ENCODE data around the gene PLEKHA8. TPM values are rescaled to one million over a fixed set of nuclear protein-coding genes. Genes with fewer than 3 reads are reported as not detected.

The PLEKHA8 gene
- total RNA-seq, 1 donor from 2014 or later: 19.5 TPM

DNA sequence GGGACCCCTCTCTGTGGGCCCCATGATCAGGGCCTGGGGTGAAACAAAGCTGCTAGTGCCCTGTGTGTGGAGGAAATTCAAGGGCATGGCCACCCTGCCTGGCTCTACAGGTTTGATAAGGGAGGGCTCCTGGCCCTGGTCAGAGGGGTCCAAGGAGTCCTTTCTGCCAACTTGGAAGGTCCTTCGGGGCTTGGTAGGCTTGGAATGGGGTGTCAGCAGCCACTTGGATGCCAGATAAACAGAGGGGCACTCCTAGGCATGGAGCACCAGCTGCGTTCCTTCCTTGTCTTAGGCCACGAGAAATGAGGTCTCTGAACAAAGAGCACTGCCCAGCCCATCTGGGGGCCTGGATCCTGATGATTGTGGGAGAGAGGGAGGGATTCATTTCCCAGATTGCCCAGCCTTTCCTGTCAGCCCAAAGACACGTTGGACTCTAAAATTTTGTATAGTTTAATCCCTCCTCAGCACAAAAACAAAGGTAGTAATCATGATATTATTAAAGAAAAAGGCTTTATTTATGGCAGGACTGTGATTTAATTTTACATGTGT is 111.7 kb downstream of the PLEKHA8 start:
- Mint-ChIP-seq H3K4me1 (ENCODE audit: unreplicated experiment) (peaks cover 31% of the 10 kb centered on the region), H3K27ac (ENCODE audit: unreplicated experiment) (no peak overlapping the region), H3K4me3 (ENCODE audit: unreplicated experiment) (no peak overlapping the region), H3K27me3 (ENCODE audit: unreplicated experiment) (no peaks in the 10 kb centered on the region), H3K9me3 (ENCODE audit: unreplicated experiment) (no peaks in the 10 kb centered on the region), H3K36me3 (ENCODE audit: unreplicated experiment) (no peaks in the 10 kb centered on the region)
- no peak for DNase-seq (ENCODE audit: extremely low spot score, unreplicated experiment)
- TF ChIP-seq CTCF (IDR thresholded peaks at IDR 0.05): no peak

DNA sequence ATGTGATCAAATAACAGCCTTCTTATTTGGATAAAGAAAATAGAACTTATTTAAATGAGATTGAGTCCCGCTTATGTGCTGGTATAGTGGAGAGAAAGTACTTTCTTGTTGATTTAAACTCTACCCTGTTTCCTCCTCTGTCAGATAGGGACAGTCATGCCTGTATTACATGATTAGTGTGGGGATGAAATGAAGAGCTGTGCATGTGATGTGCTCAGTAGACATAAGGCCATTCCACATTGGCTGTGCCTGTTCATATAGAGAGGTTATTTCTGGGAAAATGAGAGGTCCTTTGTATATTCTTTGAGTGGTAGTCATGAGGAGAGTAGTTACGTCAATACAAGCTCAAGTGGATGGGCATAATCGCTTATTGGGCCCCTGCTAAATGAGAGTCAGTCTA is 112.2 kb downstream of the PLEKHA8 start:
- Mint-ChIP-seq H3K36me3 (ENCODE audit: unreplicated experiment) (no peaks in the 10 kb centered on the region), H3K4me1 (ENCODE audit: unreplicated experiment) (peaks cover 31% of the 10 kb centered on the region), H3K4me3 (ENCODE audit: unreplicated experiment) (no peak overlapping the region), H3K27ac (ENCODE audit: unreplicated experiment) (no peak overlapping the region), H3K9me3 (ENCODE audit: unreplicated experiment) (no peaks in the 10 kb centered on the region), H3K27me3 (ENCODE audit: unreplicated experiment) (no peaks in the 10 kb centered on the region)
- TF ChIP-seq CTCF (IDR thresholded peaks at IDR 0.05): no peak
- DNase-seq (ENCODE audit: extremely low spot score, unreplicated experiment): no peak

DNA sequence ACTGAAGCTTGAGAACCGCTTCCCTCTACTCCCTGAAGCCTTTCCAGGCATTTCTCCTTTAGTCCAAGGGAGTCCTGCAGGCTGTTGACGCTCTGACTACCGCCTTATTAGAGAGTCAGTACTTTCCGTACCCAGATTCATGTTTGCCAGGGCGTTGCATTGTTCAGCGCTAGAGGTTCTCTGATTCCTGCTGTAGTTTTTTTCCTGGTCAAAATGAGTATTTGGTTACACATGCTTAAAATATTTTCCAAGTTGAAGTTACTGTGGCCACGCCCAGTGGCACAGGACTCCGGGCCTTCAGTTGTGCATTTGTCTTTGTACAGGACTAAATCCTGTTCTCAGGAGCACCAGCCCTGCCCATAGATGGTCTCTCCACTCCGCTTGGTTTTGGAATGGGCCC is 114.5 kb downstream of the PLEKHA8 start:
- Mint-ChIP-seq H3K27ac (ENCODE audit: unreplicated experiment) (peak overlapping the region; percentile 87), H3K27me3 (ENCODE audit: unreplicated experiment) (no peaks in the 10 kb centered on the region), H3K36me3 (ENCODE audit: unreplicated experiment) (no peaks in the 10 kb centered on the region), H3K4me1 (ENCODE audit: unreplicated experiment) (peaks cover 31% of the 10 kb centered on the region), H3K9me3 (ENCODE audit: unreplicated experiment) (no peaks in the 10 kb centered on the region), H3K4me3 (ENCODE audit: unreplicated experiment) (peak overlapping the region; percentile 11)
- DNase-seq (ENCODE audit: extremely low spot score, unreplicated experiment): no peak
- TF ChIP-seq CTCF (IDR thresholded peaks at IDR 0.05): no peak

- H3K9me3 Mint-ChIP-seq (ENCODE audit: unreplicated experiment): no peaks in the 10 kb centered on the region
- TF ChIP-seq CTCF (IDR thresholded peaks at IDR 0.05): no peak
- DNase-seq (ENCODE audit: extremely low spot score, unreplicated experiment): no peak
- peak overlapping the region; percentile 87 for H3K27ac Mint-ChIP-seq (ENCODE audit: unreplicated experiment)
- no peaks in the 10 kb centered on the region for H3K36me3 Mint-ChIP-seq (ENCODE audit: unreplicated experiment)
- H3K27me3 Mint-ChIP-seq (ENCODE audit: unreplicated experiment): no peaks in the 10 kb centered on the region
- H3K4me1 Mint-ChIP-seq (ENCODE audit: unreplicated experiment): peaks cover 31% of the 10 kb centered on the region
- no peak overlapping the region for H3K4me3 Mint-ChIP-seq (ENCODE audit: unreplicated experiment)
Observed at GRCh38 chr7:30143748-30144251, 115.6 kb downstream of the PLEKHA8 start.

GRCh38 chr7:30144657-30145306 is 116.6 kb downstream of the PLEKHA8 start:
- Mint-ChIP-seq H3K4me1 (ENCODE audit: unreplicated experiment) (peaks cover 31% of the 10 kb centered on the region), H3K27ac (ENCODE audit: unreplicated experiment) (no peak overlapping the region), H3K27me3 (ENCODE audit: unreplicated experiment) (no peaks in the 10 kb centered on the region), H3K36me3 (ENCODE audit: unreplicated experiment) (peaks cover 1% of the 10 kb centered on the region), H3K9me3 (ENCODE audit: unreplicated experiment) (no peaks in the 10 kb centered on the region), H3K4me3 (ENCODE audit: unreplicated experiment) (no peak overlapping the region)
- DNase-seq (ENCODE audit: extremely low spot score, unreplicated experiment): no peak
- no peak for TF ChIP-seq CTCF (IDR thresholded peaks at IDR 0.05)

Data from osteocyte (in vitro differentiated cells).